DND-41 (cell line): ENCODE measurements around the gene NR3C1.

Experiments used
- ATAC-seq: fragments of 200-7000 bp; cut with Tn5 transposase; 3 replicates; pipeline ENCODE4 v1.9.1; 2021; ENCODE audit warnings: low read depth; ENCODE audit not compliant: insufficient read depth
- DNase-seq: peaks from one replicate; pipeline ENCODE4 v3.0.0-alpha.2; 2020
- H2AFZ ChIP-seq: 2 replicates; pipeline ENCODE4 v1.6.0; 2012; ENCODE audit warnings: low read depth, low read length
- H3K27ac ChIP-seq: 2 replicates; pipeline ENCODE4 v1.5.1; 2012; ENCODE audit warnings: low read length, inconsistent platforms
- H3K27me3 ChIP-seq: fragments of 200-600 bp; sonication (generic); 2 replicates; pipeline ENCODE4 v1.6.0; 2012; ENCODE audit warnings: low read length, mild to moderate bottlenecking, inconsistent platforms; ENCODE audit not compliant: insufficient read depth, poor library complexity
- H3K36me3 ChIP-seq: 2 replicates; pipeline ENCODE4 v1.5.1; 2012; ENCODE audit warnings: low read length, inconsistent platforms; ENCODE audit not compliant: insufficient read depth
- H3K4me1 ChIP-seq: 2 replicates; pipeline ENCODE4 v1.5.1; 2012; ENCODE audit warnings: mild to moderate bottlenecking, low read length; ENCODE audit not compliant: insufficient read depth
- H3K4me2 ChIP-seq: 2 replicates; pipeline ENCODE4 v1.6.0; 2012; ENCODE audit warnings: mild to moderate bottlenecking, moderate library complexity, low read length, inconsistent platforms; ENCODE audit not compliant: insufficient read depth
- H3K4me3 ChIP-seq, 2 experiments: fragments of 200-600 bp in 1 of 2; shearing (Covaris generic) in 1 of 2; 2 replicates each; pipeline ENCODE4 v1.5.1; 2012 to 2016; ENCODE audit warnings: inconsistent platforms in 2 of 2, low read length in 2 of 2, mild to moderate bottlenecking in 2 of 2, low read depth in 1 of 2, moderate library complexity in 1 of 2
- H3K79me2 ChIP-seq: 2 replicates; pipeline ENCODE4 v1.6.0; 2012; ENCODE audit warnings: low read length, inconsistent platforms; ENCODE audit not compliant: insufficient read depth
- H3K9ac ChIP-seq: 2 replicates; pipeline ENCODE4 v1.6.0; 2012; ENCODE audit warnings: low read depth, mild to moderate bottlenecking, inconsistent platforms, low read length, moderate library complexity
- H3K9me3 ChIP-seq: 2 replicates; pipeline ENCODE4 v1.5.1; 2012; ENCODE audit warnings: low read length, moderate library complexity, mild to moderate bottlenecking, inconsistent platforms; ENCODE audit not compliant: insufficient read depth, severe bottlenecking
- H4K20me1 ChIP-seq: 2 replicates; pipeline ENCODE4 v1.6.0; 2012; ENCODE audit warnings: low read length; ENCODE audit not compliant: insufficient read depth
- EZH2 ChIP-seq: IDR thresholded peaks from 3 replicates; pipeline ENCODE4 v1.6.1; 2012; ENCODE audit warnings: borderline replicate concordance, low read depth, mild to moderate bottlenecking, moderate library complexity, low read length, inconsistent platforms; ENCODE audit not compliant: severe bottlenecking
- TF ChIP-seq, protein P1 (sequence below): IDR thresholded peaks from 2 replicates; pipeline ENCODE4 v1.5.1; 2012; ENCODE audit warnings: borderline replicate concordance, low read length, moderate library complexity, mild to moderate bottlenecking; ENCODE audit not compliant: poor library complexity, severe bottlenecking; ENCODE audit errors: extremely low read depth

Gene NR3C1

DNA sequence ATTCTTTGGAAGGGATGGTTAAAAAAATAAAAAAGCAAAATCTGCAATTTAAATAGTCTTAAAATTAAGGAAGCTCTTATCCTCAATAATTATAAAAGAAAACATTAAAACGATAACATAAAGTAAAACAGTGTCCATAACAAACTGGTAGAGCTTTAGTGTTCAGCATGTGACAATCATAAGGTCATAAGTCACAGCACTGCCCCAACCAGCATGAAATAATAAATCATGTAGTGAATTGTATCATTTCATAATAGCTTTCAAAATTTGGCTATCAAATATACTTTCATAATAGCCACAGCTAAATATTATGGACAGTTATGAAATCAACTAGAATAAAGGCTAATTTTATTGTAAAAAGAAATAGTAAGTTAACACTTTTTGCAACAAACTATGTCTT is 10.0 kb downstream of the NR3C1 start:
- TF ChIP-seq, protein P1, sequence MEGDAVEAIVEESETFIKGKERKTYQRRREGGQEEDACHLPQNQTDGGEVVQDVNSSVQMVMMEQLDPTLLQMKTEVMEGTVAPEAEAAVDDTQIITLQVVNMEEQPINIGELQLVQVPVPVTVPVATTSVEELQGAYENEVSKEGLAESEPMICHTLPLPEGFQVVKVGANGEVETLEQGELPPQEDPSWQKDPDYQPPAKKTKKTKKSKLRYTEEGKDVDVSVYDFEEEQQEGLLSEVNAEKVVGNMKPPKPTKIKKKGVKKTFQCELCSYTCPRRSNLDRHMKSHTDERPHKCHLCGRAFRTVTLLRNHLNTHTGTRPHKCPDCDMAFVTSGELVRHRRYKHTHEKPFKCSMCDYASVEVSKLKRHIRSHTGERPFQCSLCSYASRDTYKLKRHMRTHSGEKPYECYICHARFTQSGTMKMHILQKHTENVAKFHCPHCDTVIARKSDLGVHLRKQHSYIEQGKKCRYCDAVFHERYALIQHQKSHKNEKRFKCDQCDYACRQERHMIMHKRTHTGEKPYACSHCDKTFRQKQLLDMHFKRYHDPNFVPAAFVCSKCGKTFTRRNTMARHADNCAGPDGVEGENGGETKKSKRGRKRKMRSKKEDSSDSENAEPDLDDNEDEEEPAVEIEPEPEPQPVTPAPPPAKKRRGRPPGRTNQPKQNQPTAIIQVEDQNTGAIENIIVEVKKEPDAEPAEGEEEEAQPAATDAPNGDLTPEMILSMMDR = no peak
- no peak for TF ChIP-seq EZH2
- Histone ChIP-seq H4K20me1 (peaks cover 56% of the 10 kb centered on the region; the same call in 1 of the 2 replicates), H3K27me3 (no peaks in the 10 kb centered on the region), H3K4me1 (peaks cover 68% of the 10 kb centered on the region), H3K27ac (no peak overlapping the region), H3K4me2 (peak overlapping the region; percentile 86; the same call in 1 of the 2 replicates), H2AFZ (no peak overlapping the region), H3K9me3 (no peaks in the 10 kb centered on the region), H3K36me3 (peaks cover 69% of the 10 kb centered on the region), H3K9ac (no peak overlapping the region), H3K79me2 (peaks cover 100% of the 10 kb centered on the region), H3K4me3 (peak overlapping the region in 1 of 2 experiments; percentile 76; a peak in 1 of 4 replicates)
- DNase-seq = no peak
- ATAC-seq = no peak

DNA sequence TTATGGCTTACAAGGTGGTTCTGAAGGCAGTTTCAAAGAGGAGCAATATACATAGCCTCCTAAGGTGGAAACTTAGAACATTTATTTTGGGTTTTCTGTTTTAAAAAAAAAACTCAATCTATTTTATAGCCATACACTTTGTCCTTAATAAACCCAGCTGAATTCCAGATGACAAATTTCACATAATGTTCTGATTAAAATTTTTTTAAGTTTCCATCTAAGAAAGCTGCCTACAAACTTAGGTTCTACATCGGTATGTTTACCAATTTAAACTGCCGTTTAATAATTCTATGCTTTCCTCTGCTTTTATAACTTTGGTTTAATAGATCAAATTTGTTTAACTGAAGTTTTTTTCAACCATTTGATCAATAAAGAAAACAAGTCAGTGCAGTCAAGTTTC is 12.5 kb downstream of the NR3C1 start:
- Histone ChIP-seq H3K79me2 (peaks cover 100% of the 10 kb centered on the region), H3K36me3 (peaks cover 72% of the 10 kb centered on the region), H3K27ac (no peak overlapping the region), H3K4me1 (peaks cover 43% of the 10 kb centered on the region), H3K27me3 (no peaks in the 10 kb centered on the region), H3K9ac (no peak overlapping the region), H3K4me2 (0 out of 2 replicates have a peak overlapping the region, but pooled peaks have one; percentile 8), H2AFZ (no peak overlapping the region), H4K20me1 (peaks cover 43% of the 10 kb centered on the region; the same call in 1 of the 2 replicates), H3K9me3 (peaks cover 15% of the 10 kb centered on the region), H3K4me3 (no peak overlapping the region)
- ATAC-seq (no peak), DNase-seq (no peak)
- no peak for TF ChIP-seq EZH2
- TF ChIP-seq, protein P1 = no peak

DNA sequence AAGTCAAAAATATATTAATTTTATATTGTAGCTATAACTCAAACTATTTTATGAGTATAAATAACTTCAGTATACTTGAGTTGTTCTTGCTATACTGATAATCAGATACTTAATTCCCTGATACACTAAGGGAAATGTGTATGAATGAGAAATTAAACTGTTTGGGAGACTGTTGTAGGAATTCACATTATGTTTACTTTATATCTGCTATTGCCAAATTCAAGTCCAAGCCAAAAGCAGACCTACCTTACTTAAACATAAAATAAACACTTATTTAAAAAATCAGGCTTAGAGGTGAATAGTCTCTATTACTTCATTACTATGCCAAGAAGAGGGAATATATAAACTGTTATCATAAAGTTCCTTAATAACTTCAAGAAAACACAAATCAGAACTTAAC is 13.2 kb downstream of the NR3C1 start:
- Histone ChIP-seq H4K20me1 (peaks cover 42% of the 10 kb centered on the region; the same call in 1 of the 2 replicates), H3K4me2 (0 out of 2 replicates have a peak overlapping the region, but pooled peaks have one; percentile 8), H2AFZ (no peak overlapping the region), H3K9ac (no peak overlapping the region), H3K79me2 (peaks cover 100% of the 10 kb centered on the region), H3K27me3 (no peaks in the 10 kb centered on the region), H3K4me3 (no peak overlapping the region), H3K9me3 (peaks cover 22% of the 10 kb centered on the region), H3K27ac (no peak overlapping the region), H3K36me3 (peaks cover 74% of the 10 kb centered on the region), H3K4me1 (peaks cover 36% of the 10 kb centered on the region)
- ATAC-seq (no peak), DNase-seq (no peak)
- TF ChIP-seq, protein P1 = no peak
- TF ChIP-seq EZH2 = no peak
